ENCODE results near the gene DTYMK. TPM values are rescaled to one million over a fixed set of nuclear protein-coding genes. Genes with fewer than 3 reads are reported as not detected.

DTYMK gene
- total RNA-seq, 2 experiments from 2014 or later = 54.8 to 57.7 TPM

DNA sequence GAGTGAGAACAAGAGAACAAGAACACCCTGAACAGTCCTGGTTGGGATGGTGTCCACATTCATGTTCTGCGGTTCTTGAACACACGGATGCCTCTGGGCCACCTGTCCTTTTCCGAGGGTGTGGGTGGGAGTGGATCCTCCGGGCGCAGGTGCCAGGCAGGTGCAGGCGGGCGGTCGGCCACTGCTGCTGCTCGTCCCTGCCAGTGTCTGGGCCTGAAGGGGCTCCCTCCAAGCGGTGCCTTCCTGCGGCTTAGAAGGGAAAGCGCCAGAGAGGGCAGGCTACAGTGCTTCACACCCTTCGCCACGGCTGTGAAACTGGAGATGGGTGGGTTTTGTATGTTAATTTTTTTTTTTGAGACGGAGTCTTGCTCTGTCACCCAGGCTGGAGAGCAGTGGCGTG is 39.8 kb upstream of the DTYMK start:
- Mint-ChIP-seq H3K4me1 (peaks cover 18% of the 10 kb centered on the region), H3K36me3 (ENCODE audit: low read depth) (peaks cover 32% of the 10 kb centered on the region), H3K4me3 (no peak overlapping the region), H3K27ac (no peak overlapping the region), H3K27me3 (no peaks in the 10 kb centered on the region), H3K9me3 (peaks cover 4% of the 10 kb centered on the region)
- ChIA-PET POLR2A (interaction anchor here (1.0 kb wide), 1 partner anchor 23 kb away, joined by 3 read pairs; no protein-coding TSS in a partner anchor), CTCF (interaction anchor here (1.1 kb wide), 1 partner anchor 152 kb away, joined by 4 read pairs; no protein-coding TSS in a partner anchor)
- no peak for DNase-seq

DNA sequence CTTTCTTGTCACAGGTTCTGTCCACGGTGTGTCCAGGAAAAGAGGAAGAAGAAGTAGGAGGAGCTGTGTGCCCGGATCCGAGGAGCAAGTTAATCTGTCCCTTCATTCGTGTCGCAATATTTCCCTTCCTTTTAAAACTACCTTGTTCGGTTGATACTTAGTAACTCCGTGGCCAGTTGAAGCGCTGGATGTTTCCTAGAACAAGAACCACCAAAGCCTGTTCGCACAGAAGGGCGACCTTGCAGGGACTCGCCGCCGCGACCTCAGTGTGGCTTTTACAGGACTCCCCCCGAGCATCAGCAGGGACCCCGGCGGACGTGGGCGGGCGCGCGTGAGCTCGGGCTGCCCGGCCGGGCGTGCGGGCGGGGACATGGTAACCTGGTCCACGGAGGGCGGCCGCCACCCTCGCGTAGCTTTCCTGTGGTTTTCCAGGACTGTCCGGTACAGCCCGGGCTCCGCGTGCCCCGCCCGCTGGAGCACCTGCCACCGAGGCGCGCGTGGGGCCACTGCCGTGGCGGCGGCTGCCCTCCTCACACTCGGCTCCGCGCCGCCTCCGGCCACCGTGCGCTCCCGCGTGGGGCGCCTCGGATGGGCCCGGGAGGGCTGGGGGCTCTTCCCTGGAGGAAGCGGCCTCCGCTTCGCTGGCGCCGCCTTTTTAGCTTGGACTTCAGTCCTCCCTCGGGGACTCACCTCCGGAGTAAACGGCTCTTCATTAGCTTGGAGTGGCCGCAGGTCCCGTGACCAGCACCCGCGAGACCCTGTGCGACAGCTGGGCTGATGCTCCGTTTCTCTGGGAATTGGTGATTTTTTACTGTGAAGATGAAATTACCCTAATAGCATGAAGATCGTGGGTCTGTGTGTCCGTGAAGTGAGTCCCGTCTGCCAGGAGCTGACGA is 38.6 kb upstream of the DTYMK start:
- Mint-ChIP-seq H3K36me3 (ENCODE audit: low read depth) (peaks cover 41% of the 10 kb centered on the region), H3K4me1 (peaks cover 6% of the 10 kb centered on the region), H3K4me3 (no peak overlapping the region), H3K27me3 (no peaks in the 10 kb centered on the region), H3K9me3 (peaks cover 4% of the 10 kb centered on the region), H3K27ac (no peak overlapping the region)
- ChIA-PET POLR2A (no interaction called here), CTCF (interaction anchor here (0.7 to 1.1 kb wide), 2 partner anchors 24 to 153 kb away, joined by 3 to 4 read pairs; no protein-coding TSS in a partner anchor)
- no peak for DNase-seq

DNA sequence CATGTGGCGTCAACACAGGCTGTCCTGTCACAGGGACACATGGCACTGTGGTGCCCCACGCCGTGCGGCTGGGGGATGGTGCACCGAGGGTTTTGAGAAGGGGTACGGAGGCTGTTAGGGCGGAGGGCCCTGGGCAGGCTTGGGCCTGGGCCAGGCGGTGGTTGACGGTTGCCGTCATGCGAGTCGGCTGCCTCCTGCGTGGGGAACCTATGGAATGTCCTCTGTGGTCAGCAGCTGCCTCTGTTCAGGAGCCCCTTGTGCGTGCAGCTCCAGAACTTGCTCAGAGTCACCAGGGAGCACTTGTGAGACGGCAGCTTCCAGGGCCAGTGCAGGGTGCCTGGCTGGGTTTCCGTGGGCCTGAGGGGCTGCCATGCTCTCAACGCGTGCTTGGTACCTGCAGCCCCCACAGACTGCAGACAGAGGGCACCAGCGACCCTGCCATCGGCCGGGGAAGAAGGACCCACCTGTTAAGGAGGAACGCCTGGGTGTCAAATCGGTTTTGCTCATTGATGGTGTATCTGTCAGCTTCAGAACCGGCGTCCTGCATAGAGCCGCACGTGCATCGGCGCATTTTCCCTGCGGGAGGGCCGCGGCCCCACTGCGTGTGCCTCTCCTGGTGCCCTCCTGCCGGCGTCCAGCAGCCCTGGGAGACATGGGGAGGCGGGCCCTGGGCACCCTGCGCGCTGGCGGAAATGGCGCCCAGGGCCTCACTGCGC is 37.8 kb upstream of the DTYMK start:
- DNase-seq = no peak
- H3K27ac Mint-ChIP-seq = no peak overlapping the region
- no peaks in the 10 kb centered on the region for H3K27me3 Mint-ChIP-seq
- H3K36me3 Mint-ChIP-seq (ENCODE audit: low read depth) = peaks cover 43% of the 10 kb centered on the region
- POLR2A ChIA-PET = no interaction called here
- H3K4me1 Mint-ChIP-seq = no peaks in the 10 kb centered on the region
- CTCF ChIA-PET = interaction anchor here (0.7 kb wide), 1 partner anchor 23 kb away, joined by 3 read pairs; no protein-coding TSS in a partner anchor
- H3K4me3 Mint-ChIP-seq = no peak overlapping the region
- peaks cover 4% of the 10 kb centered on the region for H3K9me3 Mint-ChIP-seq

DNA sequence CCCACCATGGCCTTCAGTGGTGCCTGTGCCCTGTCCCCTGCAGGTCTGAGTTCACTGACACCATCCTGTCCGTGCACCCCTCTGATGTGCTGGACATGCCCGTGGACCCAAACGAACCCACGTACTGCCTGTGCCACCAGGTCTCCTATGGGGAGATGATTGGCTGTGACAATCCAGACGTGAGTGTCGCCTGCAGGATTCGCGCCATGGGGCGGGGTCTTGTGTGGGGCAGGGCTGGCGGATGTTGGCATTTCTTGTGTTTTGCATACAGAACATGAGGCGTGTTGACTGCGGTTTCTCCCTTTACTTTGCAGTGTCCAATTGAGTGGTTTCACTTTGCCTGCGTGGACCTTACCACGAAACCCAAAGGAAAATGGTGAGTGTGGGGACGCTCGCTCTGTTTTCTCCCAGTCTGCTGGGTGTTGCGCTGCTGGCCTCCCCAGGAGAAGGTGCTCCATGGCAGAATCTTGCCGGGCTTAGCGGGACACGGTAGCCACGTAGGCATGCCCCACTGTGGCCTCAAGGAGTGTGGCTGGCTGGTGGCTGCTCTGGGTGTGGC is 36.4 kb upstream of the DTYMK start:
- ChIA-PET CTCF (no interaction called here), POLR2A (no interaction called here)
- no peak overlapping the region for H3K27ac Mint-ChIP-seq
- no peak overlapping the region for H3K4me3 Mint-ChIP-seq
- H3K9me3 Mint-ChIP-seq = peaks cover 4% of the 10 kb centered on the region
- H3K36me3 Mint-ChIP-seq (ENCODE audit: low read depth) = peaks cover 43% of the 10 kb centered on the region
- H3K4me1 Mint-ChIP-seq = no peaks in the 10 kb centered on the region
- no peak for DNase-seq
- no peaks in the 10 kb centered on the region for H3K27me3 Mint-ChIP-seq

DNA sequence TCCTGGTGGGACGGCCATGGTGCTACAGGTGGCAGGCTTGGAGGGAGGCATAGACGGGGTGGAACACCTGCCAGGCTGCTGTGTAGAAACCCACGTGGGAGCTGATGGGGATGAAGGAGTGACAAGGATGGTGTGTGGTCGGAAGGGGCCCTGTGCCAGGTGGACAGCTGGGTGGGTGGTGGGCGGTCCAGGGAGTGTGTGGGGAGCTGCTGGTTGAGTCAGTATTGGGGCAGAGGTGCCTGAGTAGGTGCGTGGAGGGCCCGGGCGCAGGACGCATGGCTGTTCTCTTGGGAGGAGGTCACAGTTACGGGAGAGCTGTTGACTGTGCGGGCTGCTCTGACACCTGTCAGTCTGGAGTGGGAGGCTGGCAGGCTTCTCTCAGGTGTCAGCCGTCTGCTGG is 35.2 kb upstream of the DTYMK start:
- H3K27ac Mint-ChIP-seq = no peak overlapping the region
- ChIA-PET POLR2A (no interaction called here), CTCF (interaction anchor here (1.1 kb wide), 1 partner anchor 157 kb away, joined by 3 read pairs; no protein-coding TSS in a partner anchor)
- H3K27me3 Mint-ChIP-seq = no peaks in the 10 kb centered on the region
- H3K36me3 Mint-ChIP-seq (ENCODE audit: low read depth) = peaks cover 43% of the 10 kb centered on the region
- H3K4me1 Mint-ChIP-seq = no peaks in the 10 kb centered on the region
- DNase-seq = no peak
- H3K4me3 Mint-ChIP-seq = no peak overlapping the region
- peaks cover 4% of the 10 kb centered on the region for H3K9me3 Mint-ChIP-seq

DNA sequence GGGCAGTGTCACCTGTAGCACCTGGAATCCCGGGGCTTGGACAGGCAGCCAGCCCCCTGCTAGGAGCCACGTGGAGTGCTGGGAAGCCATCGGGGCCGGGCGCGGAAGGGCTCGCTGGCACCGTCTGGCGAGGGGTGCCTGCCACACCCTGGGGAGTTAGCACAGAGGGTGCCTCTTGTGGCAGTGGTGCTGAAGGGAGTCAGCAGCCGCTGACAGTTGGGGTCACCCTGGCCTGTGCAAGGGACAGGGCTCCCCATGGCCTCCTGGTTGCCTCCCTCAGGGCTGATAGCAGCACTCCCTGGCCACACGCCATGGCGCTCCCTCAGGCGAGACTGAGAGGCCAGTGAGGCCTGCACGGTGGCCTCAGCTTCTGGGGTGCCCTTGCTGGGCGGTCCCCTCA is 33.9 kb upstream of the DTYMK start:
- Mint-ChIP-seq H3K27ac (no peak overlapping the region), H3K27me3 (no peaks in the 10 kb centered on the region), H3K36me3 (ENCODE audit: low read depth) (peaks cover 47% of the 10 kb centered on the region), H3K9me3 (peaks cover 4% of the 10 kb centered on the region), H3K4me3 (no peak overlapping the region), H3K4me1 (no peaks in the 10 kb centered on the region)
- CTCF ChIA-PET = interaction anchor here (1.1 kb wide), 1 partner anchor 158 kb away, joined by 3 read pairs; no protein-coding TSS in a partner anchor
- POLR2A ChIA-PET = interaction anchor here (0.6 kb wide), 1 partner anchor 9 kb away, joined by 3 read pairs; no protein-coding TSS in a partner anchor
- no peak for DNase-seq

DNA sequence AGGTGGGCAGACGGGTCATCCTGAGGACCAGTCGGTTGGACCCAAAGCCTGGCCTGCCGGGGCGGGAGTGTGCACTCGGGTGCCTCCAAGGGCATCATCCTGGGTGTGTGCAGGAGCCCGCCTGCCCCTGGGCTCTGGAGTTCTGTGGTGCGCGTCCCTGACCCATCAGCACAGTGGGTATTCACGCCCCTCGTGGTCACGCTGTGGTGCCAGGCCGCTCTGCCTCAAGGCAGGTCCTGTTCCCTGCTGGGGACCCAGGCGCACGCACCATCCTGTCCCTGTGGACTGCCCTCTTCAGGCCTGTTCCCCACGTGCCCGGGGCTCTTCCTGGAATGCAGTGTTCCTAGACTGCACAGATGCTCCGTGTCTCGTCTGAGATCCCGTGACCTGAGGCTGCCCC is 33.5 kb upstream of the DTYMK start:
- Mint-ChIP-seq H3K36me3 (ENCODE audit: low read depth) (peaks cover 46% of the 10 kb centered on the region), H3K4me3 (no peak overlapping the region), H3K27me3 (no peaks in the 10 kb centered on the region), H3K4me1 (no peaks in the 10 kb centered on the region), H3K27ac (no peak overlapping the region), H3K9me3 (peaks cover 4% of the 10 kb centered on the region)
- CTCF ChIA-PET = no interaction called here
- no peak for DNase-seq
- POLR2A ChIA-PET = interaction anchor here (0.6 to 0.9 kb wide), 2 partner anchors 9 to 19 kb away, joined by 3 to 5 read pairs; partner anchors contain the start of gene ING5

DNA sequence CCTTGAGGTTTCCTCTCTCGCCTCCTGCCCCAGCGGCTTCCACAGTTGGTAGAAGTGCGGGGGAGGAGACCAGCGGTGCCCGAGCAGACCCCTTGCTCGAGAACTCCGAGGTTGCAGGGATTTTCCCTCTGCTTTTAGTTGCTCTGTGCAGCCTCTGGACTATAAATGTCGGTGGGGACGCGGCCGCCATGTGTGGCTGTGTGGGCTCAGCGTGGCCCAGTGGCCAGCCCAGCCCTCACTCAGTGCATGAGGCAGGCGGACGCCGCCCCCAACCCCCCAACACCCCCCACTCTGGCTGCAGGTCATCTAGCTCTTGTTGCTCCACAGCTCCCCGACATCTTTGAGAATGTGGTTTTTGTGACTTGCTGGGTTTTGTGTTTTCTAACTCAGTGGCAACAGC is 32.5 kb upstream of the DTYMK start:
- Mint-ChIP-seq H3K27ac (no peak overlapping the region), H3K36me3 (ENCODE audit: low read depth) (peaks cover 48% of the 10 kb centered on the region), H3K27me3 (no peaks in the 10 kb centered on the region), H3K9me3 (peaks cover 4% of the 10 kb centered on the region), H3K4me1 (no peaks in the 10 kb centered on the region), H3K4me3 (no peak overlapping the region)
- CTCF ChIA-PET = no interaction called here
- DNase-seq = no peak
- POLR2A ChIA-PET = interaction anchor here (0.9 kb wide), 1 partner anchor 18 kb away, joined by 5 read pairs; the partner anchor contains the start of gene ING5

DNA sequence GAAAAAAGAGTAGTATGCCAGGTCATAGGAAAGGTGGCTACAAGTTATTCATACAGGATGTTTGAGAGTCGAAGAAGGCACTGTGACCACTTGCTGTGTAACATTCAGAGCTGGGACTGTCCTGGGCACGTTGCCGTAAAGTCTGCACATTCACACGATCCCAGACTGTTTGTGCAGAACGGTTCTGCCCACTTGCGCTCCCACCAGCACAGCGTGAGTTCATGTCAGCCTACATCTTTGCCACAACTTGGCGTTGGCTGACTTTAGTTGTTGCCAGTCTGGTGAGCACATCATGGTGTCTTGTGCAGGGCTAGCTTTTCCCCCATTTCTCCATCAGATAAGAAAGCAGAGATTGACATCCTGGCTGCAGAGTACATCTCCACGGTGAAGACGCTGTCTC is 22.3 kb upstream of the DTYMK start:
- POLR2A ChIA-PET = no interaction called here
- DNase-seq = no peak
- peaks cover 6% of the 10 kb centered on the region for H3K9me3 Mint-ChIP-seq
- CTCF ChIA-PET = no interaction called here
- no peaks in the 10 kb centered on the region for H3K27me3 Mint-ChIP-seq
- no peak overlapping the region for H3K27ac Mint-ChIP-seq
- no peak overlapping the region for H3K4me3 Mint-ChIP-seq
- H3K36me3 Mint-ChIP-seq (ENCODE audit: low read depth) = peaks cover 61% of the 10 kb centered on the region
- H3K4me1 Mint-ChIP-seq = peaks cover 2% of the 10 kb centered on the region

DNA sequence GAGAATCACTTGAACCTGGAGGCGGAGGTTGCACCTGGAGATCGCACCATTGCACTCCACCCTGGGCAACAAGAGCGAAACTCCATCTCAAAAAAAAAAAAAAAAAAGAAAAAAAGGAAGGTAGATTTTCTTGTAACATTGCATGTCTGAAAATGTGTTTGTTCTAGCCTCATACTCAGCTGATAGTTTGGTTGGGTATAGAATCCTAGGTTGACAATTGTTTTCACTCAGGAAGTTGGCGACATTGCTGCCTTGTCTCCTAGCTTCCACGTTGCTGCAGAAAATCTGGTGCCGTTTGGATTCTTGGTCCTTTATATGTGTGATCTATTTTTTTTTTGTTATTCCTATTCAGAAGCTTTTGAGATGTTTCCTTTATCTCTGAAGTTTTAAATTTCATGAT is 19.9 kb upstream of the DTYMK start:
- ChIA-PET POLR2A (interaction anchor here (0.7 kb wide), 1 partner anchor 354 kb away, joined by 4 read pairs; no protein-coding TSS in a partner anchor), CTCF (interaction anchor here (0.9 to 1.7 kb wide), 3 partner anchors 9 to 27 kb away, joined by 4 to 5 read pairs (median 4); no protein-coding TSS in a partner anchor)
- peaks cover 6% of the 10 kb centered on the region for H3K9me3 Mint-ChIP-seq
- peaks cover 54% of the 10 kb centered on the region for H3K36me3 Mint-ChIP-seq (ENCODE audit: low read depth)
- no peak overlapping the region for H3K27ac Mint-ChIP-seq
- no peaks in the 10 kb centered on the region for H3K27me3 Mint-ChIP-seq
- no peak for DNase-seq
- H3K4me1 Mint-ChIP-seq = peaks cover 12% of the 10 kb centered on the region
- no peak overlapping the region for H3K4me3 Mint-ChIP-seq

DNA sequence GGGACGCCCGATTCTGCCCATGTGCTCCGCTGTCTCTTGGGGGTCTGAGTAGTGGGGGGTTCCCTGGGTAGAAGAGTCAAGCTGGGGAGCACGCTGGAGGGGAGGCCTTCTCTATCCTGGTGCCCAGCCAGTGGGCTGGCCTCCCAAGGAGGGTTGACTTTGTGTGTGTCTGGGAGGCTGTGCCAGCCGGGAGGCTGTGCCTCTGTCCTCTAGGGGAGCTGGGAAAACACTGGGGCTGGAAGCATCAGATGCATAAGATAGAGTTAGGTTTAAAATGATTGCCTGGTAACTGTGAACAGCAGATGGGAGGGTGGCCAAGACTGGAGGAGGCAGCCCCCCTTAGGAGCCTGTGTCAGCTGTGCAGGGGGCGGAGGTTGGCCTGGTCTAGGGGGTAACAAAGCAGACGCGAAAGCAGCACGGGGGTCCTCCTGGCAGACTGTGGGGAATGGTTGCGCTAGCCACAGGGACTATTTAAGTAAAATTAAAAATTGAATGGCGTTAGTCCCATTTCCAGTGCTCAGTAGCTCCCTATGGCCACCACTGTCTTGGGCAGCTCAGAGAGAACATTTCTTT is 16.5 kb upstream of the DTYMK start:
- H3K4me3 Mint-ChIP-seq = peak overlapping the region; percentile 76
- H3K36me3 Mint-ChIP-seq (ENCODE audit: low read depth) = peaks cover 31% of the 10 kb centered on the region
- H3K27ac Mint-ChIP-seq = peak overlapping the region; percentile 38
- peaks cover 27% of the 10 kb centered on the region for H3K4me1 Mint-ChIP-seq
- POLR2A ChIA-PET = interaction anchor here (0.5 to 7.6 kb wide), 11 partner anchors 10 to 1143 kb away, joined by 3 to 141 read pairs (median 10); partner anchors contain the start of genes D2HGDH, DTYMK and PDCD1
- peaks cover 6% of the 10 kb centered on the region for H3K9me3 Mint-ChIP-seq
- CTCF ChIA-PET = interaction anchor here (1.6 to 5.9 kb wide), 5 partner anchors 11 to 175 kb away, joined by 11 to 54 read pairs (median 27); partner anchors contain the start of genes D2HGDH and DTYMK
- no peaks in the 10 kb centered on the region for H3K27me3 Mint-ChIP-seq
- DNase-seq = no peak

Measured in activated CD4-positive, alpha-beta memory T cell treated with anti-CD3 and anti-CD28 coated beads, Interleukin-2, amount 10 ng/mL, durations not matched to agents 7 days and 5 days (primary cell).